K562 (cell line): ENCODE measurements around the gene NINJ2. TPM values are rescaled to one million over a fixed set of nuclear protein-coding genes. Genes with fewer than 3 reads are reported as not detected.

Experiments
- ATAC-seq: fragments of 200-7000 bp; cut with Tn5 transposase; 3 replicates; pipeline ENCODE4 v1.9.1; 2020; ENCODE audit warnings: moderate library complexity
- BruUV-seq: library from RNA; stranded (reverse); fragments of 400-500 nt; replicated peaks from 2 replicates; lab custom pipeline; 2021; lab: Mats Ljungman, UMichigan
- CTCF ChIA-PET: fragments of 300-600 bp; formaldehyde crosslinking; extraction: SDS; loops from one replicate; lab custom pipeline; 2021; ENCODE audit warnings: low intra/inter-chr PET ratio; lab: Yijun Ruan, JAX
- POLR2A ChIA-PET: fragments of 300-600, 350-650 bp; sonication (Branson Sonifier 250); formaldehyde crosslinking; extraction: SDS; loops from one replicate; lab custom pipeline; 2021; ENCODE audit warnings: antibody characterized with exemption, inconsistent platforms; lab: Yijun Ruan, JAX
- DNase-seq, 4 experiments: peaks; one replicate each; pipeline versions ENCODE4 v3.0.0 to v3.0.0-alpha.2; 2011 to 2018; ENCODE audit warnings: low spot score in 3 of 4, mixed read lengths in 3 of 4; ENCODE audit errors: extremely low read depth in 1 of 4
- FAIRE-seq: peaks from 2 replicates; lab custom pipeline; 2011; peaks lifted over from hg19 to GRCh38; lab: Jason Lieb, UNC
- H2AFZ ChIP-seq: 2 replicates; pipeline ENCODE4 v1.6.0; 2011; ENCODE audit warnings: low read depth, low read length, control low read depth, inconsistent platforms
- H3K27ac ChIP-seq: fragments of 200-600 bp; 3 replicates; pipeline ENCODE4 v1.8.0; 2011; ENCODE audit warnings: low read depth, mild to moderate bottlenecking, control low read depth, inconsistent platforms, low read length, moderate library complexity, mixed read lengths; ENCODE audit errors: extremely low read depth
- H3K27me3 ChIP-seq, 2 experiments: fragments of 300-600 bp in 1 of 2; 2 replicates in 1 of 2; 3 replicates in 1 of 2; pipeline versions ENCODE4 v1.6.0 to v1.8.0; 2011; ENCODE audit warnings: inconsistent platforms in 2 of 2, low read length in 2 of 2, mild to moderate bottlenecking in 1 of 2, mixed read lengths in 1 of 2, moderate library complexity in 1 of 2; ENCODE audit not compliant: control insufficient read depth in 2 of 2, insufficient read depth in 2 of 2
- H3K36me3 ChIP-seq: fragments of 300-600 bp; 3 replicates; pipeline ENCODE4 v1.8.0; 2011; ENCODE audit warnings: mild to moderate bottlenecking, low read length, inconsistent platforms; ENCODE audit not compliant: control insufficient read depth, insufficient read depth
- H3K4me1 ChIP-seq, 2 experiments: fragments of 200-600 bp in 1 of 2; replicated peaks in 1 of 2; 2 replicates in 1 of 2; 3 replicates in 1 of 2; pipeline versions ENCODE4 v1.5.1 to v1.8.0; 2011; ENCODE audit warnings: inconsistent platforms in 2 of 2, low read length in 2 of 2, mild to moderate bottlenecking in 1 of 2, mixed read lengths in 1 of 2, moderate library complexity in 1 of 2; ENCODE audit not compliant: control insufficient read depth in 2 of 2, insufficient read depth in 2 of 2
- H3K4me2 ChIP-seq: 2 replicates; pipeline ENCODE4 v1.6.1; 2011; ENCODE audit warnings: low read length, control low read depth, inconsistent platforms, mixed read lengths; ENCODE audit not compliant: insufficient read depth
- H3K4me3 ChIP-seq: fragments of 200-600 bp; sonication (generic), shearing (Covaris generic); 2 replicates; pipeline ENCODE4 v1.5.1; 2016; ENCODE audit warnings: control low read depth, inconsistent platforms
- H3K79me2 ChIP-seq: fragments of 200-600 bp; 3 replicates; pipeline ENCODE4 v1.8.0; 2011; ENCODE audit warnings: low read length, inconsistent platforms; ENCODE audit not compliant: control insufficient read depth, insufficient read depth
- H3K9ac ChIP-seq, 2 experiments: 2 replicates each; pipeline versions ENCODE4 v1.6.0 to v1.6.1; 2011; ENCODE audit warnings: low read depth in 2 of 2, low read length in 2 of 2, control low read depth in 1 of 2, inconsistent platforms in 1 of 2, mild to moderate bottlenecking in 1 of 2, mixed read lengths in 1 of 2; ENCODE audit not compliant: insufficient read depth in 1 of 2
- H3K9me1 ChIP-seq: one replicate; pipeline ENCODE4 v1.6.0; 2011; ENCODE audit warnings: inconsistent platforms, mild to moderate bottlenecking, low read length, moderate library complexity; ENCODE audit not compliant: control insufficient read depth, insufficient read depth
- H3K9me3 ChIP-seq: replicated peaks from 2 replicates; pipeline ENCODE4 v1.5.1; 2011; ENCODE audit warnings: low read depth, low read length, inconsistent platforms; ENCODE audit not compliant: control insufficient read depth, insufficient read depth
- H4K20me1 ChIP-seq: replicated peaks from 2 replicates; pipeline ENCODE4 v1.6.1; 2011; ENCODE audit warnings: low read length, inconsistent platforms, mixed read lengths; ENCODE audit not compliant: control insufficient read depth, insufficient read depth
- ARID4B ChIP-seq: sonication (generic); formaldehyde crosslinking; IDR thresholded peaks from 2 replicates; pipeline ENCODE4 v1.8.0; 2022; ENCODE audit warnings: mild to moderate bottlenecking, missing genetic modification reagents
- BDP1 ChIP-seq: IDR thresholded peaks from 3 replicates; pipeline ENCODE4 v1.6.1; 2011; ENCODE audit not compliant: insufficient read length, insufficient read depth
- ELF1 ChIP-seq: fragments of 200-800 bp; sonication (Bioruptor generic); IDR thresholded peaks from 2 replicates; pipeline ENCODE4 v1.6.1; 2016; ENCODE audit warnings: missing genetic modification characterization, missing compliant biosample characterization
- ETV1 ChIP-seq: fragments of 450-650 bp; conservative IDR thresholded peaks from 2 replicates; pipeline ENCODE4 v1.6.1; 2016; ENCODE audit warnings: missing genetic modification characterization, control low read depth, low read depth, missing compliant biosample characterization
- FOXA1 ChIP-seq: fragments of 450-650 bp; IDR thresholded peaks from 2 replicates; pipeline ENCODE4 v1.6.1; 2016; ENCODE audit warnings: mild to moderate bottlenecking, borderline replicate concordance
- FOXK1 ChIP-seq: sonication (generic); formaldehyde crosslinking; IDR thresholded peaks from 2 replicates; pipeline ENCODE4 v1.8.0; 2022; ENCODE audit warnings: missing genetic modification reagents, mild to moderate bottlenecking, borderline replicate concordance
- FOXK2 ChIP-seq, 2 experiments: fragments of 450-650 bp; IDR thresholded peaks in 1 of 2; conservative IDR thresholded peaks in 1 of 2; 2 replicates each; pipeline ENCODE4 v1.6.1; 2016; ENCODE audit warnings: low read depth in 2 of 2, mild to moderate bottlenecking in 1 of 2
- ILK ChIP-seq: fragments of 450-650 bp; IDR thresholded peaks from 2 replicates; pipeline ENCODE4 v1.6.1; 2016; ENCODE audit warnings: missing genetic modification characterization, low read depth, mild to moderate bottlenecking, missing compliant biosample characterization, moderate library complexity, borderline replicate concordance
- L3MBTL2 ChIP-seq: fragments of 450-650 bp; IDR thresholded peaks from 2 replicates; pipeline ENCODE4 v1.6.1; 2016; ENCODE audit warnings: mild to moderate bottlenecking, moderate library complexity
- MAFK ChIP-seq: IDR thresholded peaks from 2 replicates; pipeline ENCODE4 v1.6.1; 2011; ENCODE audit warnings: low read length, improper control_type of control experiment
- SAP30 ChIP-seq: fragments of 200-600 bp; sonication (generic); IDR thresholded peaks from 2 replicates; pipeline ENCODE4 v1.6.1; 2012; ENCODE audit warnings: borderline replicate concordance, low read depth, mild to moderate bottlenecking, moderate library complexity, low read length, control low read depth, inconsistent platforms; ENCODE audit not compliant: insufficient read depth, poor library complexity, severe bottlenecking
- SNRNP70 ChIP-seq: fragments of 200-400 bp; formaldehyde crosslinking; optimal IDR thresholded peaks from 2 replicates; pipeline ENCODE3; 2017; ENCODE audit warnings: low read depth, low read length
- ZNF143 ChIP-seq: sonication (generic); formaldehyde crosslinking; IDR thresholded peaks from 2 replicates; pipeline ENCODE4 v1.9.0; 2022; ENCODE audit warnings: mild to moderate bottlenecking, missing genetic modification reagents
- ZNF586 ChIP-seq: fragments of 450-650 bp; formaldehyde crosslinking; conservative IDR thresholded peaks from 2 replicates; pipeline ENCODE4 v1.4.0; 2020; ENCODE audit warnings: mild to moderate bottlenecking, moderate library complexity
- ZNF79 ChIP-seq: fragments of 250-450 bp; sonication (Bioruptor Pico); IDR thresholded peaks from 2 replicates; pipeline ENCODE4 v1.4.0; 2020; ENCODE audit warnings: low read depth, mild to moderate bottlenecking, moderate library complexity
- WGBS: fragments of 100-300 bp; shearing (Covaris generic); methylation state at CpG from one replicate; pipeline ENCODE4 v1.1.6; 2016; ENCODE audit warnings: low coverage, mixed read lengths; ENCODE audit not compliant: insufficient coverage; ENCODE audit errors: missing lambda C conversion rate; 5-methylcytosine and 5-hydroxymethylcytosine counted together
- in situ Hi-C: fragments of 300-500 bp; cut with MboI; formaldehyde crosslinking; loops from 4 replicates; pipeline ENCODE4 v1.15.0; 2018; ENCODE audit warnings: inconsistent platforms, mixed read lengths
- intact Hi-C: fragments of 100-400 bp; cut with micrococcal nuclease; formaldehyde crosslinking; loops from 2 replicates; pipeline ENCODE4 v1.14.2; 2022
- polyA plus RNA-seq, 8 experiments: library from polyadenylated mRNA; depleted of rRNA in 4 of 8; stranded (reverse) in 5 of 8; unstranded in 3 of 8; fragments of >200 nt; fragmentation: Nextera tagmentation in 2 of 8; fragmentation: Illumina TruSeq in 1 of 8; extraction: Ambion mirVana in 2 of 8; extraction: Trizol in 1 of 8; gene quantifications; 2 replicates each; pipeline versions ENCODE4 v1.2.1 to v1.2.3, GENCODE V29; 2011 to 2014; ENCODE audit warnings: inconsistent platforms in 1 of 8, missing spikeins in 1 of 8
- total RNA-seq, 7 experiments: library from RNA; depleted of rRNA in 6 of 7; stranded (reverse); fragments of >200 nt in 6 of 7; fragmentation: Illumina TruSeq in 2 of 7; extraction: Trizol in 2 of 7; gene quantifications; 2 replicates each; pipeline versions ENCODE4 v1.2.1 to v1.2.3, GENCODE V29; 2011 to 2021; ENCODE audit warnings: low replicate concordance in 1 of 7

Gene NINJ2
- total and polyA plus RNA-seq, 9 of the 15 experiments (the other 6 are each of a cell fraction or from before 2014, with no cell fraction given) = 2.6 to 16.0 (median 4.5) TPM

- TF ChIP-seq ARID4B = no peak
- no peak for TF ChIP-seq SAP30
- TF ChIP-seq ETV1 = no peak
- no peak for TF ChIP-seq MAFK
Observed at GRCh38 chr12:544142-544541, 119.1 kb downstream of the NINJ2 start (continued).

GRCh38 chr12:543114-543451, 120.2 kb downstream of the NINJ2 start:
- DNase-seq = no peak
- H3K4me1 ChIP-seq = peaks cover 0 to 15% of the 10 kb centered on the region in 2 experiments; a peak in 3 of 5 replicates
- no peak overlapping the region for H3K4me3 ChIP-seq
- BruUV-seq = no TSS peak
- intact Hi-C loops (no loop called here), in situ Hi-C loops (loop anchor here (5.0 kb wide), 1 partner anchor 86 kb away; the partner anchor contains the start of gene B4GALNT3)
- WGBS = 7% methylated on average over 6 of the region's 9 CpGs
- peaks cover 3% of the 10 kb centered on the region for H3K9me1 ChIP-seq
- H3K27ac ChIP-seq = no peak overlapping the region
- H3K9me3 ChIP-seq = no peaks in the 10 kb centered on the region
- no peaks in the 10 kb centered on the region for H3K36me3 ChIP-seq
- CTCF ChIA-PET = no interaction called here
- no peak overlapping the region for H2AFZ ChIP-seq
- peaks cover 3 to 33% of the 10 kb centered on the region in 2 experiments; a peak in 3 of 5 replicates for H3K27me3 ChIP-seq
- no peak for ATAC-seq
- 0 out of 2 replicates have a peak, but pooled peaks cover 5% of the 10 kb centered on the region for H4K20me1 ChIP-seq
- H3K79me2 ChIP-seq = no peaks in the 10 kb centered on the region
- H3K4me2 ChIP-seq = no peak overlapping the region
- FAIRE-seq = no peak
- POLR2A ChIA-PET = interaction anchor here (1.2 kb wide), 1 partner anchor 10 kb away, joined by 6 read pairs; no protein-coding TSS in a partner anchor
- no peak for TF ChIP-seq ZNF143 (CRISPR knock-in tag)
- TF ChIP-seq BDP1 = no peak
- no peak for TF ChIP-seq ZNF79 (CRISPR knock-in tag)
- no peak for TF ChIP-seq ELF1 (tag)
- TF ChIP-seq ILK (tag) = no peak
- no peak for TF ChIP-seq FOXK1
- TF ChIP-seq ZNF586 (CRISPR knock-in tag) = no peak
- no peak for TF ChIP-seq L3MBTL2
- TF ChIP-seq SNRNP70 = no peak
- no peak for TF ChIP-seq FOXK2 (conservative IDR thresholded peaks at IDR 0.05 in 1 of 2, IDR thresholded peaks at IDR 0.05 in 1 of 2; ENCODE audit: low read depth in 2 of 2)
- no peak for TF ChIP-seq FOXA1
- H3K9ac ChIP-seq = no peak overlapping the region
